ENCODE results near the gene LMNTD1.

GRCh38 chr12:25480145-25480544 lies 72.9 kb downstream of the LMNTD1 start:
- no peak for TF ChIP-seq EZH2 (IDR thresholded peaks at IDR 0.05)
- no peak for TF ChIP-seq POLR2AphosphoS5 (IDR thresholded peaks at IDR 0.05; ENCODE audit: borderline replicate concordance, low read depth, low read length)

Measured in SK-N-MC (cell line).